Neuronal stem cell (in vitro differentiated cells): ENCODE results near the gene PMF1.
A peak's percentile ranks its signal among the peaks of the same experiment; 100 is the strongest.

Experiments used
- DNase-seq: peaks from one replicate; pipeline ENCODE4 v3.0.0-alpha.2; 2013; ENCODE audit warnings: low spot score
- H2AFZ ChIP-seq: one replicate; pipeline ENCODE4 v1.6.1; 2013; ENCODE audit warnings: mild to moderate bottlenecking, low read length, inconsistent platforms
- H2AK5ac ChIP-seq: 2 replicates; pipeline ENCODE4 v1.6.1; 2013; ENCODE audit warnings: low read depth, mild to moderate bottlenecking, inconsistent platforms, low read length, moderate library complexity, mixed read lengths
- H2BK120ac ChIP-seq: 2 replicates; pipeline ENCODE4 v1.6.1; 2013; ENCODE audit warnings: low read depth, mild to moderate bottlenecking, inconsistent platforms, low read length, moderate library complexity, mixed read lengths
- H2BK12ac ChIP-seq: one replicate; pipeline ENCODE4 v1.6.1; 2013; ENCODE audit warnings: low read length, inconsistent platforms
- H2BK15ac ChIP-seq: 2 replicates; pipeline ENCODE4 v1.6.1; 2013; ENCODE audit warnings: mild to moderate bottlenecking, low read length, inconsistent platforms, mixed read lengths
- H2BK5ac ChIP-seq: one replicate; pipeline ENCODE4 v1.6.1; 2013; ENCODE audit warnings: inconsistent platforms, mild to moderate bottlenecking, low read length, moderate library complexity
- H3K14ac ChIP-seq: one replicate; pipeline ENCODE4 v1.6.1; 2013; ENCODE audit warnings: low read length, inconsistent platforms
- H3K18ac ChIP-seq: 2 replicates; pipeline ENCODE4 v1.6.1; 2013; ENCODE audit warnings: low read length, inconsistent platforms
- H3K23ac ChIP-seq: 2 replicates; pipeline ENCODE4 v1.6.1; 2013; ENCODE audit warnings: low read depth, mild to moderate bottlenecking, mixed read lengths, low read length, inconsistent platforms; ENCODE audit not compliant: poor library complexity
- H3K27ac ChIP-seq: replicated peaks from 3 replicates; pipeline ENCODE4 v1.5.1; 2013; ENCODE audit warnings: low read length, inconsistent platforms
- H3K27me3 ChIP-seq, 3 experiments: 2 replicates each; pipeline ENCODE4 v1.6.1; 2013; ENCODE audit warnings: low read length in 3 of 3, mild to moderate bottlenecking in 2 of 3, inconsistent platforms in 1 of 3, low read depth in 1 of 3, mixed read lengths in 1 of 3, moderate library complexity in 1 of 3; ENCODE audit not compliant: control insufficient read depth in 3 of 3, insufficient read depth in 3 of 3
- H3K36me3 ChIP-seq, 2 donors: replicated peaks in 1 of 2; 2 replicates each; pipeline ENCODE4 v1.6.1; 2013; ENCODE audit warnings: low read length in 2 of 2; ENCODE audit not compliant: control insufficient read depth in 2 of 2, insufficient read depth in 2 of 2
- H3K4ac ChIP-seq: 2 replicates; pipeline ENCODE4 v1.6.1; 2013; ENCODE audit warnings: inconsistent platforms, mild to moderate bottlenecking, low read length, moderate library complexity
- H3K4me1 ChIP-seq, 2 donors: 1 replicate in 1 of 2; 2 replicates in 1 of 2; pipeline ENCODE4 v1.6.1; 2013; ENCODE audit warnings: low read length in 2 of 2, low read depth in 1 of 2; ENCODE audit not compliant: control insufficient read depth in 2 of 2, insufficient read depth in 1 of 2
- H3K4me2 ChIP-seq: one replicate; pipeline ENCODE4 v1.6.1; 2013; ENCODE audit warnings: mild to moderate bottlenecking, low read length, inconsistent platforms; ENCODE audit not compliant: insufficient read depth, poor library complexity, severe bottlenecking
- H3K4me3 ChIP-seq, 2 donors: 2 replicates each; pipeline ENCODE4 v1.5.1; 2013; ENCODE audit warnings: low read length in 2 of 2, mild to moderate bottlenecking in 2 of 2, inconsistent platforms in 1 of 2, moderate library complexity in 1 of 2
- H3K79me1 ChIP-seq: one replicate; pipeline ENCODE4 v1.6.1; 2013; ENCODE audit warnings: low read depth, mild to moderate bottlenecking, inconsistent platforms, low read length, moderate library complexity
- H3K9ac ChIP-seq: one replicate; pipeline ENCODE4 v1.6.1; 2013; ENCODE audit warnings: mild to moderate bottlenecking, low read depth, low read length, inconsistent platforms; ENCODE audit not compliant: poor library complexity
- H3K9me3 ChIP-seq, 2 donors: replicated peaks in 1 of 2; 2 replicates each; pipeline versions ENCODE3 to v1.6.1; 2013; ENCODE audit warnings: low read length in 2 of 2, mild to moderate bottlenecking in 2 of 2, inconsistent platforms in 1 of 2, low read depth in 1 of 2, mixed read lengths in 1 of 2, moderate library complexity in 1 of 2; ENCODE audit not compliant: control insufficient read depth in 2 of 2, insufficient read depth in 1 of 2
- H4K8ac ChIP-seq: one replicate; pipeline ENCODE4 v1.6.1; 2013; ENCODE audit warnings: low read depth, mild to moderate bottlenecking, inconsistent platforms, low read length, moderate library complexity
- H4K91ac ChIP-seq: one replicate; pipeline ENCODE4 v1.6.1; 2013; ENCODE audit warnings: low read length, low read depth, mild to moderate bottlenecking, inconsistent platforms; ENCODE audit not compliant: poor library complexity
- WGBS, 2 donors: extraction: QIAGEN DNeasy Blood & Tissue Kit; methylation state at CpG; one replicate each; pipeline ENCODE4 v1.1.7; 2013; ENCODE audit warnings: missing lambda C conversion rate in 2 of 2, mixed read lengths in 1 of 2; ENCODE audit not compliant: insufficient read length in 2 of 2, insufficient replicate concordance in 1 of 2; ENCODE audit errors: extremely low coverage in 2 of 2; 5-methylcytosine and 5-hydroxymethylcytosine counted together

PMF1 gene

DNA sequence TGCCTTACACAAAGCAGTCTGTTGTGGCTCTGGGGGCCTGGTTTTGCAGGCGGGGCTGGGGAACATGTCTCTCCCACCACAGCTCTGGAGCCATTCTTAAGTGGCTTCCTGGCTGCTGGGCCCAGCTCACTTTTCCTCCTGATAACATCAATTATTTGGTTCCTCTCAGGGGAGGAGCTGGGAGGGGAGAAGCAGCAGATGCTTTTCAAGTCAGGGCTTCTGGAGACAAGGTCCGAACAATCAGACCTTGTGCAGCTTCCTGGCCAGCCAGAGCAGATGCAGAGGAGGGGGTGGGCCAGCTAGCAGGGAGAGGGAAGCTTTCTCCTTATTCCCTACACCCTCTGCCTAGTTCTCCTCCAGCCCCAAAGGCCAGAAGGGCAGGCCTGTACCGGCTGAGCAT lies 38.7 kb downstream of the PMF1 start:
- peaks cover 2 to 16% of the 10 kb centered on the region in 2 donors for H3K4me1 ChIP-seq
- no peak overlapping the region for H3K23ac ChIP-seq
- no peak overlapping the region for H3K4ac ChIP-seq
- no peak overlapping the region for H3K14ac ChIP-seq
- no peak overlapping the region for H3K18ac ChIP-seq
- WGBS, 2 donors, result no CpG with 5 or more reads among the region's 3 CpGs
- peak overlapping the region; percentile 2 for H2BK5ac ChIP-seq
- H3K27ac ChIP-seq, result no peak overlapping the region
- no peak overlapping the region for H2BK12ac ChIP-seq
- no peak overlapping the region for H2AFZ ChIP-seq
- no peak overlapping the region for H2BK120ac ChIP-seq
- no peak overlapping the region for H2AK5ac ChIP-seq
- peaks cover 45 to 72% of the 10 kb centered on the region in 2 donors for H3K36me3 ChIP-seq
- no peak overlapping the region for H4K91ac ChIP-seq
- H3K9ac ChIP-seq, result no peak overlapping the region
- no peak for DNase-seq
- no peak overlapping the region for H4K8ac ChIP-seq
- H3K9me3 ChIP-seq, result no peaks in the 10 kb centered on the region
- H3K4me3 ChIP-seq, result no peak overlapping the region
- H3K27me3 ChIP-seq, result no peaks in the 10 kb centered on the region
- no peak overlapping the region for H3K4me2 ChIP-seq
- H2BK15ac ChIP-seq, result no peak overlapping the region
- H3K79me1 ChIP-seq, result no peaks in the 10 kb centered on the region

DNA sequence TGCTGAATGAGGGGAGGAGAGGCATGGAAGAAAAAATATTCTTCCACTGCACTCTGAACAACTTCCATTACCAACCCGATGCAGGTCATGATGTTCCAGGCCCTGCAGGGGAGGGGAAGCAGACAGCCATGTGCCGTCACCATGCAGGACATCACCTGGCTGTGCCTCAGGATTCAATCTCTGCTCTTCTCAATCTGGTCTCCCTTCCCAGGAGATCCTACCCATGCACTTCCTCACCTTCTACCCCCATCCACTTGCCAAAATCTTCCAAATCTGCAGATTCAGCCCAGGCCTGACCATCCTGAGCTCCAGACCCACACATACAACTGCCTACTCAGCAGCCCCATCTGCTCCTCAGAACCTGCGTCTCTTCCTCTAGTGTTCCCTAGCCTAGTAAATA lies 40.8 kb downstream of the PMF1 start:
- H3K27ac ChIP-seq, result no peak overlapping the region
- H4K8ac ChIP-seq, result no peak overlapping the region
- no peak overlapping the region for H3K23ac ChIP-seq
- peaks cover 60 to 91% of the 10 kb centered on the region in 2 donors for H3K36me3 ChIP-seq
- H3K27me3 ChIP-seq, result no peaks in the 10 kb centered on the region
- no peaks in the 10 kb centered on the region for H3K79me1 ChIP-seq
- no peak for DNase-seq
- no peak overlapping the region for H2BK120ac ChIP-seq
- H2BK12ac ChIP-seq, result no peak overlapping the region
- no peak overlapping the region for H4K91ac ChIP-seq
- H2AK5ac ChIP-seq, result no peak overlapping the region
- no peak overlapping the region for H3K4me2 ChIP-seq
- H3K9me3 ChIP-seq, result no peaks in the 10 kb centered on the region
- no peak overlapping the region for H3K4ac ChIP-seq
- H3K9ac ChIP-seq, result peak overlapping the region; percentile 22
- H3K14ac ChIP-seq, result no peak overlapping the region
- H3K4me3 ChIP-seq, result no peak overlapping the region
- no peak overlapping the region for H2BK5ac ChIP-seq
- no peak overlapping the region for H2AFZ ChIP-seq
- no CpG with 5 or more reads among the region's 3 CpGs for whole genome bisulfite sequencing, 2 donors
- H3K4me1 ChIP-seq, result no peaks in the 10 kb centered on the region
- H3K18ac ChIP-seq, result no peak overlapping the region
- no peak overlapping the region for H2BK15ac ChIP-seq

DNA sequence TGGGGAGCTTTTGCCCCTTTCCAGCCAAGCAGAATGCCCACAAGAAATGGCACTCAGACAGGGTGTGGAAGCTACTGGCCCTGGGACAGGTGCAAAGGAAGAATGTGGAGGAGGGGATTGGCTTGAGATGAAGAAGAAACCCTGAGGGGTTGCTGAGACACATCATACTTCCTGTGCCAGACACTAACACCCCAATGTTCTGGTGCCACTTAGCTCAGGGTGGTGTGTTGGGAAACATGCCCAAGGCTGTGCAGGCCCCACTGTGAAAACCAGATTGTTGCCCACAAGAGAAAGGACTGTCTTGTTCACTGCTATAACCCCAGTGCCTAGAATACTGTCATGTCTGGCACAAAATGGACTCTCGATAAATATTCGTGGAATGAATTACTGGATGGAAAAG lies 44.9 kb downstream of the PMF1 start:
- H3K79me1 ChIP-seq, result peaks cover 2% of the 10 kb centered on the region
- H2BK12ac ChIP-seq, result no peak overlapping the region
- no peak overlapping the region for H2AK5ac ChIP-seq
- no peak overlapping the region for H3K14ac ChIP-seq
- peaks cover 58 to 88% of the 10 kb centered on the region in 2 donors for H3K36me3 ChIP-seq
- no peak overlapping the region for H3K9ac ChIP-seq
- H3K27ac ChIP-seq, result no peak overlapping the region
- no peak overlapping the region for H2BK5ac ChIP-seq
- H2AFZ ChIP-seq, result no peak overlapping the region
- H2BK15ac ChIP-seq, result no peak overlapping the region
- H3K4me2 ChIP-seq, result no peak overlapping the region
- no peak overlapping the region for H4K91ac ChIP-seq
- H3K18ac ChIP-seq, result no peak overlapping the region
- H3K4me3 ChIP-seq, result no peak overlapping the region
- no peak overlapping the region for H2BK120ac ChIP-seq
- DNase-seq, result no peak
- H3K4me1 ChIP-seq, result no peaks in the 10 kb centered on the region
- whole genome bisulfite sequencing, 2 donors, result no CpG with 5 or more reads among the region's 2 CpGs
- no peak overlapping the region for H3K4ac ChIP-seq
- no peak overlapping the region for H4K8ac ChIP-seq
- H3K23ac ChIP-seq, result no peak overlapping the region
- no peaks in the 10 kb centered on the region for H3K9me3 ChIP-seq
- peaks cover 0 to 2% (median 0%) of the 10 kb centered on the region in 3 experiments for H3K27me3 ChIP-seq

DNA sequence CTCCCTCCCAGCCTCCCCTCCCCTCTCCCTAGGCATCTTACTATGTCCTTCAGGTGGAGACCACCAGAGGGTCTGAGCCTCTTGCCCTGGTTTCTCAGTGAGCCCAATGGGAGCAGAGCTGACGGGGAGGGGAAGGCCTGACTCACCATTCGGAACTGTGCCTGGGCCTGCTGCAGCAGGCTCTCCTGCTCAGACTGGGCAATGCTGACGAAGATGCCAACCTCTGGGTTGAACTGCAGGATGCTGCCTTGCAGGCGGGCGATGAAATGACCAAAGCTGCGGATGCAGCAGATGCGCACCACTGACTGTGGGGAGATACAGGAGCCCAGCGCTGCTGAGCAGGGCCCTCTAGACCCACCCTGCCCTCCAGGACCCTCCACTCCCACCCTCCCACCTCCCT lies 46.1 kb downstream of the PMF1 start:
- no peak for DNase-seq
- no peak overlapping the region for H2AFZ ChIP-seq
- no peak overlapping the region for H3K23ac ChIP-seq
- no peak overlapping the region for H3K4me3 ChIP-seq
- no peak overlapping the region for H3K18ac ChIP-seq
- peaks cover 3% of the 10 kb centered on the region for H3K79me1 ChIP-seq
- H3K4ac ChIP-seq, result no peak overlapping the region
- H3K27me3 ChIP-seq, result peaks cover 0 to 2% (median 0%) of the 10 kb centered on the region in 3 experiments
- H4K8ac ChIP-seq, result no peak overlapping the region
- no peak overlapping the region for H2BK15ac ChIP-seq
- no peak overlapping the region for H2BK5ac ChIP-seq
- H3K36me3 ChIP-seq, result peaks cover 55 to 88% of the 10 kb centered on the region in 2 donors
- H3K9ac ChIP-seq, result no peak overlapping the region
- no CpG with 5 or more reads among the region's 8 CpGs for WGBS, 2 donors
- no peak overlapping the region for H4K91ac ChIP-seq
- no peak overlapping the region for H3K4me2 ChIP-seq
- no peak overlapping the region for H3K27ac ChIP-seq
- no peaks in the 10 kb centered on the region for H3K9me3 ChIP-seq
- no peaks in the 10 kb centered on the region for H3K4me1 ChIP-seq
- no peak overlapping the region for H2BK12ac ChIP-seq
- H2AK5ac ChIP-seq, result no peak overlapping the region
- no peak overlapping the region for H2BK120ac ChIP-seq
- H3K14ac ChIP-seq, result no peak overlapping the region
